ENCODE measurements around the gene EPYC.

EPYC gene

GRCh38 chr12:90959032-90959431, 45.7 kb downstream of the EPYC start:
- no peak for DNase-seq (ENCODE audit: low read depth, low spot score)
- TF ChIP-seq FOXP2 (optimal IDR thresholded peaks at IDR 0.05; ENCODE audit: control extremely low read depth, extremely low read length, insufficient read depth), result no peak
- no peak for TF ChIP-seq EZH2 (IDR thresholded peaks at IDR 0.05)
- no peak for TF ChIP-seq POLR2AphosphoS5 (IDR thresholded peaks at IDR 0.05; ENCODE audit: borderline replicate concordance, low read depth, low read length)
- H3K9me3 ChIP-seq (ENCODE audit: low read depth, low read length), result no peaks in the 10 kb centered on the region

DNA sequence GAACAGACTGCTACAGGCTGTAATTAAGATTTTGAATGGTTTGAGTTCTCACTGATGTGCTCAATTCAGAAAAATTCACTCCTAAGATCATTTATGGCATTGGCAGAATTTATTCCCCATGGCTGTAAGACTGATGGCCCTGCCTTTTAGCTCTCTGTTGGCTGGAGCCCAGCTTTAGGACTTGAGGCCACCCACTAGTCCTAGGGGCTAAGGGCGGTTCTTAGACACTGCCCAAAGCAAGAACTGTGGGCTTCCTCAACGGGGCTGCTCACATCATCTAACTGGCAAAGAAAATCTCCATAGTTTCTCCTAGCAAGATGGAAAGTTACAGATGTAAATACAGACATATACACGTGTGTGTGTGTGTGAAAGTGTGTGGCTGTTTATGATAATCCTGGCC, 46.4 kb downstream of the EPYC start:
- DNase-seq (ENCODE audit: low read depth, low spot score), result no peak
- Histone ChIP-seq H3K36me3 (ENCODE audit: insufficient read depth, low read length) (no peaks in the 10 kb centered on the region), H3K9ac (ENCODE audit: insufficient read length) (no peak overlapping the region), H3K9me3 (ENCODE audit: low read depth, low read length) (no peaks in the 10 kb centered on the region), H3K4me3 (no peak overlapping the region), H3K27ac (no peak overlapping the region)
- TF ChIP-seq EZH2 (IDR thresholded peaks at IDR 0.05) (no peak), FOXP2 (optimal IDR thresholded peaks at IDR 0.05; ENCODE audit: control extremely low read depth, extremely low read length, insufficient read depth) (no peak), POLR2AphosphoS5 (IDR thresholded peaks at IDR 0.05; ENCODE audit: borderline replicate concordance, low read depth, low read length) (no peak)

More at GRCh38 chr12:90959032-90959431, 45.7 kb downstream of the EPYC start:
- no peak overlapping the region for H3K9ac ChIP-seq (ENCODE audit: insufficient read length)
- H3K27ac ChIP-seq, result no peak overlapping the region
- no peaks in the 10 kb centered on the region for H3K36me3 ChIP-seq (ENCODE audit: insufficient read depth, low read length)
- H3K4me3 ChIP-seq, result no peak overlapping the region

DNA sequence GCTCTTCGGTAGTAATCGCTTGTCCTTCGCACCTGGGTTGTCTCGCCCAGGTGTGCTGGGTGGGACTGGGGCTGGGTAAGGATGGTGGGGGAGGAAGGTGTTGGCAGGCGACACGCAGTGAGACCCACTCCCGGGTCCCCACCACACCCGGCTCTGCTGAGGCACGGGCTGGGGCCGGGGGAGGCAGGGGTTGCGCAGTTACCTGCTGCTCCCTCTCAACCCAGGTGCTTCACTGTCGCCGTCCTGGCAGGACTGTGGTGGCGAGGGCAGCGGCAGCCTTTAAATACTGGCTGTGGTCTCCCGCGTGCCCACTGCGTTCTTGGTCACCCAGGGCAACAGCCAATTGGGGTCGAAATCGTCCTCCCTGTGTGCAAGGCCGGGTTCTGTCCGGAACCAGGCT, 49.9 kb downstream of the EPYC start, which contains the start of gene CCER1:
CCER1 (minus strand) TSS at position 256 of the 400 bp plus-strand sequence. CDS start 434 bp downstream, outside the sequence.
- no peaks in the 10 kb centered on the region for H3K36me3 ChIP-seq (ENCODE audit: insufficient read depth, low read length)
- DNase-seq (ENCODE audit: low read depth, low spot score), result no peak
- no peak within 1 kb of the TSS for H3K4me3 ChIP-seq
- H3K9ac ChIP-seq (ENCODE audit: insufficient read length), result no peak within 1 kb of the TSS
- no peak for TF ChIP-seq EZH2 (IDR thresholded peaks at IDR 0.05)
- no peak within 1 kb of the TSS for H3K27ac ChIP-seq
- H3K9me3 ChIP-seq (ENCODE audit: low read depth, low read length), result no peaks in the 10 kb centered on the region

DNA sequence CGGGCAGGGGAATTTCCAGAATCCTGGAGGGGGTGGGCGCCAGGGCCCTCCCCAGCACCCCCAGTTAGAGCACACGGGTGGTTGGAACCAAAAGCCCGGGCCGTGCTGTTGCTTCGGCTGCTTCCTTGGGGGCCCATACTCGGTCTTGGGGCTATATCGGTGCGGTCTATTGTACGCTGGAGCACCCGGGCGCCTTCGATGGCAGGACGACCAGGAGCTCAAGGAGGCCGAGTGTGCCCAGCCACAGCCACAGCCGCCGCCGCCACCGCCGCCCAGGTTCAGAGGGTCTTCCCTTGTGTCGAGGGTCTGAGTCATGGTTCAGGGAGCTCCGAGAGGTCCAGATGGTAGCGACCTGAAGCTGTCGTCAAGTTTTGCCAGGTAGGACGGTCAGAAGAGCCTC, 50.3 kb downstream of the EPYC start:
- Histone ChIP-seq H3K9ac (ENCODE audit: insufficient read length) (no peak overlapping the region), H3K9me3 (ENCODE audit: low read depth, low read length) (no peaks in the 10 kb centered on the region), H3K4me3 (no peak overlapping the region), H3K27ac (no peak overlapping the region), H3K36me3 (ENCODE audit: insufficient read depth, low read length) (no peaks in the 10 kb centered on the region)
- TF ChIP-seq EZH2 (IDR thresholded peaks at IDR 0.05) (no peak), POLR2AphosphoS5 (IDR thresholded peaks at IDR 0.05; ENCODE audit: borderline replicate concordance, low read depth, low read length) (no peak), FOXP2 (optimal IDR thresholded peaks at IDR 0.05; ENCODE audit: control extremely low read depth, extremely low read length, insufficient read depth) (no peak)
- no peak for DNase-seq (ENCODE audit: low read depth, low spot score)

GRCh38 chr12:90953956-90954421, 50.8 kb downstream of the EPYC start:
- Histone ChIP-seq H3K9ac (ENCODE audit: insufficient read length) (no peak overlapping the region), H3K27ac (no peak overlapping the region), H3K9me3 (ENCODE audit: low read depth, low read length) (no peaks in the 10 kb centered on the region), H3K4me3 (no peak overlapping the region), H3K36me3 (ENCODE audit: insufficient read depth, low read length) (no peaks in the 10 kb centered on the region)
- TF ChIP-seq FOXP2 (optimal IDR thresholded peaks at IDR 0.05; ENCODE audit: control extremely low read depth, extremely low read length, insufficient read depth) (no peak), EZH2 (IDR thresholded peaks at IDR 0.05) (no peak), POLR2AphosphoS5 (IDR thresholded peaks at IDR 0.05; ENCODE audit: borderline replicate concordance, low read depth, low read length) (no peak)
- no peak for DNase-seq (ENCODE audit: low read depth, low spot score)

DNA sequence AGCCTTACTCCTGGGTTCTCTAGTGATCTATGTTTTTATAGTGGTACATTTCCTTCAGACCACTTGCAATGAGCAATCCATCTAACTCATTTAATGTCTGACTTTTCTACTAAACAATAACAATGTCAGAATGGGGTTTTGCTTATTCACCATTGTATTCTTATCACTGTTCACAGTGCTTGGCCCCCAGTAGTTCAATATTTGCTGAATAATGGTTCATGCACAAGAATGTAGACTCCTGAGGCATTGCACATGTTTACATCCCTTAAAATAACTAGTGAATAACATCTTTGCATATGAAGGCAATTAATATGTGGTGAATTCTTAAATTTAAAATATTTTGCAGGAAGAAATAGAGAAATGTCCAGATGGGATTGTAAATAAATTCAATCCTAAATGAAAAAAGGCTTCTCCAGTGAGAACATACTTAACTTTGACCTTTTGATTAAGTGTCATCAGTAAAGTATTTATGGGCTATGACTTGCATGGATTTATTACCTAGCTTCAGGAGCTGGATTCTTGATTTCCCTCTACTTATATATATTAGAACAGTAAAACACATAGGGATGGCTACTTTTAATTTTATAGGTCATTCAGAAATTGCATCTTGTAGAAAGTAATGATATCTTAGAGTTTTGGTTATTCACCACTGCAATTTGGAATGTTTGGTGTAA, 53.2 kb downstream of the EPYC start:
- no peak overlapping the region for H3K4me3 ChIP-seq
- DNase-seq (ENCODE audit: low read depth, low spot score), result no peak

GRCh38 chr12:90947869-90948268, 56.9 kb downstream of the EPYC start:
- H3K9ac ChIP-seq (ENCODE audit: insufficient read length), result no peak overlapping the region
- DNase-seq (ENCODE audit: low read depth, low spot score), result no peak
- H3K36me3 ChIP-seq (ENCODE audit: insufficient read depth, low read length), result no peaks in the 10 kb centered on the region
- TF ChIP-seq POLR2AphosphoS5 (IDR thresholded peaks at IDR 0.05; ENCODE audit: borderline replicate concordance, low read depth, low read length), result no peak
- H3K4me3 ChIP-seq, result no peak overlapping the region
- no peak overlapping the region for H3K27ac ChIP-seq
- H3K9me3 ChIP-seq (ENCODE audit: low read depth, low read length), result no peaks in the 10 kb centered on the region

More for the DNA sequence above, 53.2 kb downstream of the EPYC start:
- no peak overlapping the region for H3K9ac ChIP-seq (ENCODE audit: insufficient read length)
- TF ChIP-seq EZH2 (IDR thresholded peaks at IDR 0.05), result no peak
- H3K36me3 ChIP-seq (ENCODE audit: insufficient read depth, low read length), result no peaks in the 10 kb centered on the region
- H3K27ac ChIP-seq, result no peak overlapping the region
- no peaks in the 10 kb centered on the region for H3K9me3 ChIP-seq (ENCODE audit: low read depth, low read length)

DNA sequence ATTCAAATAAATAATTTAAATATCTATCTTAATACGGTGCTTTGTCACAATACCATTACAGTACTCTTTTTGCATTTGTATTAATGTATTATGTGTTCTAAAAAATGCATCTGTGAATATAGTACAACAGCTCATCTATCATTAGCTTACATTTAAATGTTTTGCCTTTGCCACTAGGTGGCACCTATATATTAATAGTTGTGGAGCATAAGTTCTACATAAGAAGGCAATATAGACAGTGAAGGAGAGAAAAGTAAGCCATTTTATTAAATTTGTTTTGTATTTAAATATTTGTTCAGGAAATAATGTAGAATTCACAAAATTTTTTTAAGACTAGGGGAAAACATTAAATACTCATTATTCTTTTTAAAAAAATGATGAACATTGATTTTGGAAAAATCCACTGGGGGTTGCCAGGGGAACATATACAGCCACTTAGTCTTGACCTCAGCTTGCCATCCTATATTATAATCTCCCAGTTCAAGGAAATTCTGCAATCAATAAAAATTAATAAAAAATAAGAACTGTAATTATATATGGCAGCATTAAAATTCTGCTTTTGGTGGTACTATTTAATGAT, 59.6 kb downstream of the EPYC start:
- no peak for DNase-seq (ENCODE audit: low read depth, low spot score)
- no peak overlapping the region for H3K9ac ChIP-seq (ENCODE audit: insufficient read length)
- TF ChIP-seq POLR2AphosphoS5 (IDR thresholded peaks at IDR 0.05; ENCODE audit: borderline replicate concordance, low read depth, low read length) (no peak), FOXP2 (optimal IDR thresholded peaks at IDR 0.05; ENCODE audit: control extremely low read depth, extremely low read length, insufficient read depth) (no peak), EZH2 (IDR thresholded peaks at IDR 0.05) (no peak)
- H3K9me3 ChIP-seq (ENCODE audit: low read depth, low read length), result no peaks in the 10 kb centered on the region
- H3K36me3 ChIP-seq (ENCODE audit: insufficient read depth, low read length), result no peaks in the 10 kb centered on the region
- no peak overlapping the region for H3K4me3 ChIP-seq
- no peak overlapping the region for H3K27ac ChIP-seq

GRCh38 chr12:90943255-90943654, 61.5 kb downstream of the EPYC start:
- no peak overlapping the region for H3K9ac ChIP-seq (ENCODE audit: insufficient read length)
- DNase-seq (ENCODE audit: low read depth, low spot score), result no peak
- H3K9me3 ChIP-seq (ENCODE audit: low read depth, low read length), result no peaks in the 10 kb centered on the region
- TF ChIP-seq POLR2AphosphoS5 (IDR thresholded peaks at IDR 0.05; ENCODE audit: borderline replicate concordance, low read depth, low read length), result no peak
- no peak for TF ChIP-seq FOXP2 (optimal IDR thresholded peaks at IDR 0.05; ENCODE audit: control extremely low read depth, extremely low read length, insufficient read depth)
- TF ChIP-seq EZH2 (IDR thresholded peaks at IDR 0.05), result no peak
- H3K4me3 ChIP-seq, result no peak overlapping the region
- no peaks in the 10 kb centered on the region for H3K36me3 ChIP-seq (ENCODE audit: insufficient read depth, low read length)
- no peak overlapping the region for H3K27ac ChIP-seq

Data from SK-N-MC (cell line).